HL-60/S4 (cell line): ENCODE results near the gene NELFE.
"Not testable (repeated sequence)": the region's sequence is repeated elsewhere in the genome, so short reads cannot be mapped to it uniquely, and the experiment has no call there.

Source experiments
- in situ Hi-C: fragments of 300-500 bp; cut with MboI; formaldehyde crosslinking; loops from 2 replicates; pipeline ENCODE4 v1.14.3; 2022; ENCODE audit warnings: low sequenced_read_pairs

The NELFE gene

DNA sequence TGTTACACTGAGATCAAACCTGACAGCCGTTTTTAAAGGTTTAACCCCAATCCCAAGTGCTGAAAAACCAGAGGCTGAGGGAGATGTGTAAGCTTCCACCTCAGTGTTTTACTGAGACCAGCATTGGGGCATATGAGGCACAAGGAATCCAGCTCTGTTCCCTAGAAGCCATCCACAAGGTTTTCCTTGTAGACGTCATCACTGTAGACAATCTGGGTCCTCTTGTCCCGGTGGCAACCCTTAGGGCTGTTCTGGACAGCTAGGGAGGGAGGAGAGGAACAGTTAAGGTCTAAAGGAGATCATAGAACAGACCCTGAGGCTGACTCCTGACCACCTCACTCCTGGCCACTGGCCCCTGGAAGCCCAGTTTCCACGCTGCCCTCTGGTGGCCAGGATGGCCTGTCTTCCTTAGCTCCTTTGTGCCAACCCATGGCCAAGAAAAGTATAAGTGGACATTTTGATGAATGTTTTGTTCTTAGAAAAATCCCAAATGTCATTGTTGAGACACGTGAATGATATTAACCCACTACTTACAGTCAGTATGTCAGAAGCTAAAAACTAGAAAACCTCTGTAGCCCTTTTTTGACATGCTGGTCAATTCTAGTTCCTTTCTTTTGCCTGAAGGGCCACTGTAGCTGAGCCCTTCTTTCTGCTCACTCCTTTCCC is 6.5 kb downstream of the NELFE start:
- in situ Hi-C loops = no loop called here

DNA sequence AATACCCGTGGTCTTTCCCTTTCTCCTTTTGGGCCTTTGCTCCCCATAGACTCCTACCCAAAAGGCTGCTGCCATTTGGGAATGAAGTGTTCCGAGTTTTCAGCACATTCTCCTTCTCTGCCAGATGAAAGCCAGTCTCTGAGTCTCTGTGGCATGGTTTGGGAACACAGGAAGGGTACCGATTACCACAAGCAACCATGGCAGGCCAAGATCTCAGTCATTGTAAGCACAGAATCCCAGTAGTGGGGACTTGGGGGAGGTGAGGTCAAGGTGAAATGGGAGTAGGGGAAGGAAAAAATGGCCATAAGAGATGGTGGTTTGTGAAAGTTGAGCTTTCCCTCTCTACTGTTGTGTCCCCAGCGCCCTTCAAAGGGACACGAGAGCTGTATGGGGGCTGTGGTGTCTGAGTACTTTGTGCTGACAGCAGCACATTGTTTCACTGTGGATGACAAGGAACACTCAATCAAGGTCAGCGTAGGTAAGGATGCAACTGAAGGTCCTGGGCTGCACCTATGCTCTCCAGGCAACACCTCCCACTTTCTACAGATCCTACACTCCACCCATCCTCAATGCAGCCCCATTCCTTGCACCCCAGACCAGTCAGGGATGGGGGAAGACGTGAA is 8.7 kb downstream of the NELFE start:
- in situ Hi-C loops = no loop called here

DNA sequence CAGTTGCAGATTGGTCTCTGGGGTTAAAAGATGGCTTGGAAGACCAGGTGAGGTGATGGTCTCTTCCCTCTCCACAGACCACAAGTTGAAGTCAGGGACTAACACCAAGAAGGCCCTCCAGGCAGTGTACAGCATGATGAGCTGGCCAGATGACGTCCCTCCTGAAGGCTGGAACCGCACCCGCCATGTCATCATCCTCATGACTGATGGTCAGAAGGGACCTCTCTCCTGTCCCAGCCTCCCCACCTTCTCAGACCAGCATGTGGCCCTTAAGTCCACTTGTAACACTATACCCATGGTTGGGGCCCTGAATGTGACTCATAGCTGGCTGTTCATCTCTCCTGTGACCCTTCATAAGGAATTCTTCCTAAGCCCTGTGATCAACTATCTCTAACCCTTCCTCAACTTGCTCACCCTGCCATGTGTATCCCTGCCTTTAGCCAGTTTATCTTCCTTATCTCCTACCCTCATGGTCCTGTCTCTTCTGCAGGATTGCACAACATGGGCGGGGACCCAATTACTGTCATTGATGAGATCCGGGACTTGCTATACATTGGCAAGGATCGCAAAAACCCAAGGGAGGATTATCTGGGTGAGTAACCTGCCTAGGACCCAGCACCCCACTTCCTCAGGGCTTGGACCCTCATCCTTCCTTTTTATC is 9.9 kb downstream of the NELFE start:
- in situ Hi-C loops = no loop called here

DNA sequence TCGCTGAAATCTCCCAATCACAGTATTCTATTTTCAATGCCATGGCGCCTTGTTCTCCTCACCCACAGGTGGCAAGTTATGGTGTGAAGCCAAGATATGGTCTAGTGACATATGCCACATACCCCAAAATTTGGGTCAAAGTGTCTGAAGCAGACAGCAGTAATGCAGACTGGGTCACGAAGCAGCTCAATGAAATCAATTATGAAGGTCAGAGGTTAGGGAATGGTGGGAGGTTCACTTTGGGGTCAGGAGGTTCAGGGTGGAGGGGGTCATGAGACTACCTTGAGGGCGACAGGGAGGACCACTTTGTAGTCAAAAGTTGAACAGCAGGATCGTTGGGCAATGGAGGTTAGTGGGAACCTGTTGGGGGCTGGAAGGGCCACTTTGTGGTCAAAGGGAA is 10.5 kb downstream of the NELFE start:
- in situ Hi-C loops = no loop called here

DNA sequence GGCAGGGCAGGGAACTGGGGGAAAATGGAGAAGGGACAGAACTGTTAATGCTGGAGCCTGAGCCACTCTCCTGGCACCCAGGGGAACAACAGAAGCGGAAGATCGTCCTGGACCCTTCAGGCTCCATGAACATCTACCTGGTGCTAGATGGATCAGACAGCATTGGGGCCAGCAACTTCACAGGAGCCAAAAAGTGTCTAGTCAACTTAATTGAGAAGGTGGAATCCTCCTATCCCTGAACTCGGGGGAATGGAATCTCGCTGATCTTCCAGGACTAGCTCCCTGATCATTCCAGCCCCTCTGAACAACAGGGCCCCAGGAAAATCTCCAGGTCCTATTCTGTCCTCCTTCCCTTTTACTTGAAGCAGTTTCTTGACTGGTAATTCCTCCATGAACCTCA is 10.9 kb downstream of the NELFE start:
- in situ Hi-C loops = no loop called here

DNA sequence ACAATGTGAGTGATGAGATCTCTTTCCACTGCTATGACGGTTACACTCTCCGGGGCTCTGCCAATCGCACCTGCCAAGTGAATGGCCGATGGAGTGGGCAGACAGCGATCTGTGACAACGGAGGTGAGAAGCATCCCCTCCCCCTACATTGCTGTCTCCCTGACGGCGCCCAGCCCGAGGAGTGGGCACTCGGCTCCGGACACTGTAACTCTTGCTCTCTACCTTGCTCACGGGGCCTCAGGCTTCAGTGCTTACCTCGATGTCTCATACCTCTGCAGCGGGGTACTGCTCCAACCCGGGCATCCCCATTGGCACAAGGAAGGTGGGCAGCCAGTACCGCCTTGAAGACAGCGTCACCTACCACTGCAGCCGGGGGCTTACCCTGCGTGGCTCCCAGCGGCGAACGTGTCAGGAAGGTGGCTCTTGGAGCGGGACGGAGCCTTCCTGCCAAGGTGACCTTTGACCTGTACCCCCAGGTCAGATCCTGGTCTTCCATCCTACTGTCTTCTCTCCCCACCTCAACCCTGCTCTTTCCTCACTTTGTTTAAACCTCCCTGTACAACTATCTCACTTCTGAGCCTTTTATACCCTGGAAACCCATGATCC is 11.6 kb downstream of the NELFE start:
- in situ Hi-C loops = no loop called here

DNA sequence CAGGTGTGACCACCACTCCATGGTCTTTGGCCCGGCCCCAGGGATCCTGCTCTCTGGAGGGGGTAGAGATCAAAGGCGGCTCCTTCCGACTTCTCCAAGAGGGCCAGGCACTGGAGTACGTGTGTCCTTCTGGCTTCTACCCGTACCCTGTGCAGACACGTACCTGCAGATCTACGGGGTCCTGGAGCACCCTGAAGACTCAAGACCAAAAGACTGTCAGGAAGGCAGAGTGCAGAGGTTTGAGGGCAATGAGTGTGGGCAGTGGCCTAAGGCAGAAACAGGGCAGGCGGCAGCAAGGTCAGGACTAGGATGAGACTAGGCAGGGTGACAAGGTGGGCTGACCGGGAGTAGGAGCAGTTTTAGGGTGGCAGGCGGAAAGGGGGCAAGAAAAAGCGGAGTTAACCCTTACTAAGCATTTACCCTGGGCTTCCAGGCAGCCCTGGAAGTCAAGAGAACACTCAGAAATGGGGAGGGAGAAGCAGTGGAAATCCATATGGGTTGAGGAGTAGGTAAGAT is 12.3 kb downstream of the NELFE start:
- in situ Hi-C loops = no loop called here

DNA sequence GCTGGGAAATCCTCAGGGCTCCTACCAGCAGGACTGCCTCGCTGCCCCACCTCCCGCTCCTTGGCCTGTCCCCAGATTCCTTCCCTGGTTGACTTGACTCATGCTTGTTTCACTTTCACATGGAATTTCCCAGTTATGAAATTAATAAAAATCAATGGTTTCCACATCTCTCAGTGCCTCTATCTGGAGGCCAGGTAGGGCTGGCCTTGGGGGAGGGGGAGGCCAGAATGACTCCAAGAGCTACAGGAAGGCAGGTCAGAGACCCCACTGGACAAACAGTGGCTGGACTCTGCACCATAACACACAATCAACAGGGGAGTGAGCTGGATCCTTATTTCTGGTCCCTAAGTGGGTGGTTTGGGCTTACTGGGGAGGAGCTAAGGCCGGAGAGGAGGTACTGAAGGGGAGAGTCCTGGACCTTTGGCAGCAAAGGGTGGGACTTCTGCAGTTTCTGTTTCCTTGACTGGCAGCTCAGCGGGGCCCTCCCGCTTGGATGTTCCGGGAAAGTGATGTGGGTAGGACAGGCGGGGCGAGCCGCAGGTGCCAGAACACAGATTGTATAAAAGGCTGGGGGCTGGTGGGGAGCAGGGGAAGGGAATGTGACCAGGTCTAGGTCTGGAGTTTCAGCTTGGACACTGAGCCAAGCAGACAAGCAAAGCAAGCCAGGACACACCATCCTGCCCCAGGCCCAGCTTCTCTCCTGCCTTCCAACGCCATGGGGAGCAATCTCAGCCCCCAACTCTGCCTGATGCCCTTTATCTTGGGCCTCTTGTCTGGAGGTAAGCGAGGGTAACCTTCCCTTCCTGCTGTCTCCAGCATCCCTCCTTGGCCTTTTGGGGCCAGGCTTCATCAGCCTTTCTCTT is 13.0 kb downstream of the NELFE start, which contains the start of gene CFB:
CFB (plus strand) TSS at position 589 of the 863 bp plus-strand sequence; CDS start at position 716, 127 bp downstream.
- in situ Hi-C loops = no loop called here

DNA sequence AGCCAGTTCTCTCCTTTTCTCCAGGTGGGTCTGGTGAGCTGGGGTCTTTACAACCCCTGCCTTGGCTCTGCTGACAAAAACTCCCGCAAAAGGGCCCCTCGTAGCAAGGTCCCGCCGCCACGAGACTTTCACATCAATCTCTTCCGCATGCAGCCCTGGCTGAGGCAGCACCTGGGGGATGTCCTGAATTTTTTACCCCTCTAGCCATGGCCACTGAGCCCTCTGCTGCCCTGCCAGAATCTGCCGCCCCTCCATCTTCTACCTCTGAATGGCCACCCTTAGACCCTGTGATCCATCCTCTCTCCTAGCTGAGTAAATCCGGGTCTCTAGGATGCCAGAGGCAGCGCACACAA is 13.6 kb downstream of the NELFE start:
- in situ Hi-C loops = no loop called here

DNA sequence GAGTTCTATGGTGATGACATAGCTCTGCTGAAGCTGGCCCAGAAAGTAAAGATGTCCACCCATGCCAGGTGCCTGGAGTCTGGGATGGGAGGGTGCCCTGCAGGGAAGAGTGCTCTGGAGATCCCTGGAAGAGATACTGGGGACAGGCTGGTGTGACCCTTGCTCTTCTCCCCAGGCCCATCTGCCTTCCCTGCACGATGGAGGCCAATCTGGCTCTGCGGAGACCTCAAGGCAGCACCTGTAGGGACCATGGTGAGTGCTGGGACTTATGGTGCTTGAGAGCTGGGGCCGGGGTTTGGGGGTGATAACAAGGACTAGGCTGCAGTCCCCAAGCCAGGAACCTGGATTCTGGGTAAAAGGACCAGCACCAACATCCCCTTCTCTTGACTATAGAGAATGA is 15.0 kb downstream of the NELFE start:
- in situ Hi-C loops = no loop called here

DNA sequence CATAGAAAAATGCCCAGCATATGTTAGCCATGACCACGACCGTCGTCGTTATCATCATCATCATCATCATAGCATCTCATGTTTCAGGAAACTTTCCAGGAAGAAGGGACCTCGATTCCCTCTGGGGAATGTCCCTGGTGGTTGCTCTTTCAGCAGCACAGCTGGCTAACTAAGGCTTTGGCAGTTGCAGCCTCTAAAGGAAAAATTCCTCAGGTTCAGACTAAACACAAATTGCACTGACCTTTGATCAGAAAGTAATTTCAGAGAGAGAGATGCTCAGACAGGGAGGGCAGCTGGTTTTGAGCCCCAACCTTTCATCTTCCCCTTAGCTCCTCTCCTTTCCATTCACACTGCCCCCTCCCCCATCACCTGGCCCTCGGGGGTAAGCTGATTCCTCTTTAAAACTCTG is 18.5 kb downstream of the NELFE start:
- in situ Hi-C loops = no loop called here

DNA sequence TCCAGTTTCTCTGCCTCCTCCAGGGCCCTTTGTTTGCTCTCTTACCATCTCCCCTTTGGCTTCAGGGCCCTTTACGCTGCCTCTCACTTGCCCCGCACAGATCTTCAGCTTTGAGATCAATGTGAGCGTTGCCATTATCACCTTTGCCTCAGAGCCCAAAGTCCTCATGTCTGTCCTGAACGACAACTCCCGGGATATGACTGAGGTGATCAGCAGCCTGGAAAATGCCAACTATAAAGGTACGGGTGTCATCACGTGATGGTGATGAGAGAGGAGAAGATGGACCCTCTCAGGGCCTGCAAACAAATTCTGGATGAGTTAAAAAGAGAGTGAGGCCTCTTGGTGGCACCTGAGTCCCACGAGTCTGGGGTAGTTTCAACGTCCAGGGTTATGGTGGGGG is 22.9 kb downstream of the NELFE start:
- in situ Hi-C loops = no loop called here

DNA sequence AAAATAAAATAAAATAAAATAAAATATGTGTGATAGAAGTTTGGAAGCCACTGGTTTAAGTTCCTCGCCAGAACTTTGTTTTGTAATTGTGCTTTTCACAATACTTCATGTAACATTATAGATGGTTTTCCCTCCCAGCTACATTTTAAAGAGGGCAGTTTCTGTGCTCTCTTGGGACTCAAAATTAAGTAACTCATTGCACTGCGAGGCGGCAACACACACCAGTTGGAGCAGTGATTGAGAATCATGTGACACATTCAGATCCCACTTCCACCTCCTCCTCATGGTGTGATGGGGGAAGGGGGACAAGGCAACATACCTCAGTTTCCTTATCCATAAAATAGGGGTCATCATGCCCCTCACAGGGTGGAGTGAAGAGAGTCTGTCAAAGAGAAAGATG is 23.8 kb downstream of the NELFE start:
- in situ Hi-C loops = no loop called here

DNA sequence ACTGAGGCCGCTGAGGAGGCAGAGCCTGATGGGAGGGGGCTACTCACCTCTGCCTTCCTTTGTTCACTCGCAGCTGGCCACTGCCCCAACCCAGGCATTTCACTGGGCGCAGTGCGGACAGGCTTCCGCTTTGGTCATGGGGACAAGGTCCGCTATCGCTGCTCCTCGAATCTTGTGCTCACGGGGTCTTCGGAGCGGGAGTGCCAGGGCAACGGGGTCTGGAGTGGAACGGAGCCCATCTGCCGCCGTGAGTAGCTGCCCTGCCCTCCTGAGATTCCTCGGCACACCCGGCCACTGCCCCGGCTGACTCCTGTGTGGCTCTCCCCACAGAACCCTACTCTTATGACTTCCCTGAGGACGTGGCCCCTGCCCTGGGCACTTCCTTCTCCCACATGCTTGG is 25.2 kb downstream of the NELFE start:
- in situ Hi-C loops = no loop called here

DNA sequence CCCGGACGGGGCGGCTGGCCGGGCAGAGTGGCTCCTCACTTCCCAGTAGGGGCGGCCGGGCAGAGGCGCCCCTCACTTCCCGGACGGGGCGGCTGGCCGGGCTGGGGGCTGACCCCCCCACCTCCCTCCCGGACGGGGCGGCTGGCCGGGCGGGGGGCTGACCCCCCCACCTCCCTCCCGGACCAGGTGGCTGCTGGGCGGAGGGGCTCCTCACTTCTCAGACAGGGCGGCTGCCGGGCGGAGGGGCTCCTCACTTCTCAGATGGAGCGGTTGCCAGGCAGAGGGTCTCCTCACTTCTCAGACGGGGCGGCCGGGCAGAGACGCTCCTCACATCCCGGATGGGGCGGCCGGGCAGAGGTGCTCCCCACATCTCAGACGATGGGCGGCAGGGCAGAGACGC is 26.6 kb downstream of the NELFE start:
- in situ Hi-C loops = not testable (repeated sequence)

DNA sequence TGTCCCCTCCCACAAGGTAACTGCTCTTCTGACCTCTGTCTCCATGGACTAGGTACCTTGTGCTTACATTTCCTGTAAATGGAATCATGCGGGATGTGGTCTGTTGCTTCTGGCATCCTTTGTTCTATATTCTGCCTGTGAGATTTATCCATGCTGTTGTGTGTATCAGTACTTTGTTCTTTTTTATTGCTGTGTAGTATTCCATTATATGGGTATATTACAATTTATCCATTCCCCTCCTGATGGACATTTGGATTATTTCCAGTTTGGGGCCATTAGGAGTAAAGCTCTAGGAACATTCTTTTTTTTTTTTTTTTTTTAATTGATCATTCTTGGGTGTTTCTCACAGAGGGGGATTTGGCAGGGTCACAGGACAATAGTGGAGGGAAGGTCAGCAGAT is 27.8 kb downstream of the NELFE start:
- in situ Hi-C loops = no loop called here

DNA sequence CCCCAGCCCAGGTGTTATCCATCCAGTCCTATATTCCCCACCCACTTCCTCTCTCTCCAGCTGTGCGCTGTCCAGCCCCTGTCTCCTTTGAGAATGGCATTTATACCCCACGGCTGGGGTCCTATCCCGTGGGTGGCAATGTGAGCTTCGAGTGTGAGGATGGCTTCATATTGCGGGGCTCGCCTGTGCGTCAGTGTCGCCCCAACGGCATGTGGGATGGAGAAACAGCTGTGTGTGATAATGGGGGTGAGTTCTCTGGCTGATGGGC is 30.2 kb downstream of the NELFE start:
- in situ Hi-C loops = no loop called here

DNA sequence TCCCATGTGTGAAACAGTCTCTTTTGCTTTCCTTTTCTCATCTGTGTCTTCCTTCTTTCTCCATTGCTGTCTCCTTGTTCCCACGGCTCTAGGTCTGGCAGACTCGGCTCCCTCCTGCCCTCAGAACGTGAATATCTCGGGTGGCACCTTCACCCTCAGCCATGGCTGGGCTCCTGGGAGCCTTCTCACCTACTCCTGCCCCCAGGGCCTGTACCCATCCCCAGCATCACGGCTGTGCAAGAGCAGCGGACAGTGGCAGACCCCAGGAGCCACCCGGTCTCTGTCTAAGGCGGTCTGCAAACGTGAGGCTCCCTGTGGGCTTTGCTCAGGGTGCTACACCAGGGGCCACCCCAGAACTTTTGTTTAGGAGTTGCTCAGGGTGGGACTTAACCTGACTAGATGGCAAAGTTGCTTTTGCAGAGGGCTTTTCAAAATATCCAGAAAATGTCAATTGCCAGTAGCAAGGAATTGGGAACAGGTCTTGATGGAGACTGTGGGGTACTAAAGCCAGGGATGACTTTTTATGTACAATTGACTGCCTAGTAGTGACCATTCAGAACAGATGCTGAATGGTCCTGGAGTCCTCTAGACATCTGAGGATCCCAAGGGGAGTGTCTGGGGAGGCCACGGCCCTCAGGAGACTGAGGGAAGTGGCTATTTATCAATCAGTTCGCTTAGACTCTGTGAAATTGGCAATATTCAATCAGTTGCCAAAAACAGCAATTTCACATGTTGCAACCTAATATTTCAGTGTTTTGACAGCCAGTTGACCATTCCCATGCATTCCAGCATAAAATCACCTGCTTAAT is 30.7 kb downstream of the NELFE start:
- in situ Hi-C loops = no loop called here

DNA sequence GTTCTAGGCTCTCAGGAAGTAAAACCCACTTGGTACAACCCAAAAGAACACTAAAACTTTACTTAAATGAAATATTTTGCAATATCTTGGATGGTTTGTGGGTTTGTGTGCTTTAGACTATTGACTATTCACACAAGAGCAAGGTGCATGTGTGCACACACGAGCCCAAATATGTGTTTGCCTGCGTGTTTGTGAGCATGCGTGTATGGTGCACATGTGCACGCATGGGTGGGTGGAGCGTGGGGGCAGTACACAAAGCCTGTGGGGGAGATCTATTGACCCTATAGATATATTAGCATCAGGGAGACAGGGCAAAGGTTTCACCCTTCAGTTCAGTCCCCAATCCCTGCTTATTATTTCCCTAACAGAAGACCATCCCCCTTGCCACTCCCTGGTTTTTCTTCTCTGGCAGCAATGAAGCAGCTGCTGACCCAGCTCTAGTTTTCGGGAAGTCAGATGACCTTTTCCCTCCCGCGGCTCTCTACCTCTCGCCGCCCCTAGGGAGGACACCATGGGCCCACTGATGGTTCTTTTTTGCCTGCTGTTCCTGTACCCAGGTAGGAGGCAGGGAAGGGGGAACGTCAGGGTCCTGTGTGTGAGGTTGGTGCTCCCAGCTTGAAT is 31.4 kb downstream of the NELFE start, which contains the start of gene C2:
C2 (plus strand) TSS at position 476 of the 621 bp plus-strand sequence; CDS start at position 512, 36 bp downstream.
- in situ Hi-C loops = no loop called here

DNA sequence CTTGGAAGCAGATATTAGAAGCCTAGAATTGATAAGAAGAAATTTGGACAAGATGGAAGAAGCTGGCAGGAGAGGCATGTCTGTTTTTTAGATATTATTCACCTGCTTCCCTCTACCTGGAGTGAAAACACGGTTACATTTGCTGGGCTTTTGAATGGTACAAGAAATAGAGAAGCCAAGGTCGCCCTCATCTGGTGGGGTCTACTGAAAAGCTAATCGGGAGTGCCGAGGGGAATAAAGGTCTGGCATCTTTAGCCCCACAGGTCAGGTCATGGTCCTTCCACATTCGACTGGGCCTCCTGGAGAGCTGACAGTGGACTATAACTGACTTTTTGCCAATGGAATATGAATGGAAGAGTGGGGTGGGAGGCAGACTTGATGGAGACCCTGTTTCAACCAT is 35.8 kb downstream of the NELFE start:
- in situ Hi-C loops = no loop called here
